Activated naive CD8-positive, alpha-beta T cell treated with anti-CD3 and anti-CD28 coated beads, Interleukin-2, amount 10 ng/mL, durations not matched to agents 7 days and 5 days (primary cell): ENCODE measurements around the gene SOHLH2. TPM values are rescaled to one million over a fixed set of nuclear protein-coding genes. Genes with fewer than 3 reads are reported as not detected.

ENCODE experiments used
- total RNA-seq, 2 experiments: library from RNA; stranded (reverse); gene quantifications; one replicate each; pipeline ENCODE4 v1.2.3, GENCODE V29; 2021

SOHLH2 gene
- total RNA-seq, 2 experiments from 2014 or later = not detected

Other genes starting within 250 kb of the SOHLH2 start
- not detected for gene DCLK1, start 83.2 kb downstream of the SOHLH2 start, total RNA-seq
- not detected for gene CCDC169, start 83.3 kb upstream of the SOHLH2 start, total RNA-seq
- gene SPART, start 131.8 kb upstream of the SOHLH2 start, total RNA-seq = 10 to 100 TPM; 19.7 to 19.8 TPM
- gene CCNA1, start 217.9 kb upstream of the SOHLH2 start, total RNA-seq = under 1 TPM; 0.28 to 0.62 TPM